HG03039 (cell line): Measurements from ENCODE around the gene TM2D3.

ENCODE experiments used
- ATAC-seq: cut with Tn5 transposase; IDR thresholded peaks from one replicate; pipeline ENCODE4 v1.9.1; 2021; ENCODE audit warnings: mild to moderate bottlenecking, moderate library complexity; ENCODE audit not compliant: unreplicated experiment

Gene TM2D3

DNA sequence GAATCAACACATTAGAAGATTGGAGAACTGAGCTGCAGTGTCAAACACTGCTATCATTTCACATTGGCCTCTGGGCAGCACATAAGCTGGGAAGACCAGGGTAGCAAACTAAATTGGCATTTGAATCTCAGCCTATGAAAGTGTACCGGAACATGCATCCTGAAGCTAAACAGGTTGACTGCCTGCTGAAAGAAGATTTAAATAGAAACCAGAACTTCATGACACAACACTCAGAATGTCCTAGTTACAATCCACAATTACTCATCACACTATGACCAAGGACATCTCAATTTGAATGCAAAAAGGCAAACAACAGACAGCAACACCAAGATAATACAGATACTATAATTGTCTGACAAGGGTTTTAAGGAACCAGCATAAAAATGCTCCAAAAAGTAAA, 26.2 kb downstream of the TM2D3 start:
- ATAC-seq, result no peak

DNA sequence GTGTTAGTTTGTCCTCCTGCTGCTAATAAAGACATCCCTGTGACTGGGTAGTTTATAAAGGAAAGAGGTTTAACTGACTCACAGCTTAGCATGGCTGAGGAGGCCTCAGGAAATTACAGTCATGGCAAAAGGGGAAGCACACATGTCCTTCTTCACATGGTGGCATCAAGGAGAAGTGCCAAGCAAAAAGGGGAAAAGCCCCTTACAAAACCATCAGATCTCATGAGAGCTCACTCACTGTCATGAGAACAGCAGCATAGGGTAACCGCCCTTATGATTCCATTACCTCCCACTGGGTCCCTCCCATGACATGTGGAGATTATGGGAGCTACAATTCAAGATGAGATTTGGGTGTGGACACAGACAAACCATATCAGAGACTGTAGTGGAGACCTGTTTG, 27.0 kb downstream of the TM2D3 start:
- ATAC-seq, result no peak

DNA sequence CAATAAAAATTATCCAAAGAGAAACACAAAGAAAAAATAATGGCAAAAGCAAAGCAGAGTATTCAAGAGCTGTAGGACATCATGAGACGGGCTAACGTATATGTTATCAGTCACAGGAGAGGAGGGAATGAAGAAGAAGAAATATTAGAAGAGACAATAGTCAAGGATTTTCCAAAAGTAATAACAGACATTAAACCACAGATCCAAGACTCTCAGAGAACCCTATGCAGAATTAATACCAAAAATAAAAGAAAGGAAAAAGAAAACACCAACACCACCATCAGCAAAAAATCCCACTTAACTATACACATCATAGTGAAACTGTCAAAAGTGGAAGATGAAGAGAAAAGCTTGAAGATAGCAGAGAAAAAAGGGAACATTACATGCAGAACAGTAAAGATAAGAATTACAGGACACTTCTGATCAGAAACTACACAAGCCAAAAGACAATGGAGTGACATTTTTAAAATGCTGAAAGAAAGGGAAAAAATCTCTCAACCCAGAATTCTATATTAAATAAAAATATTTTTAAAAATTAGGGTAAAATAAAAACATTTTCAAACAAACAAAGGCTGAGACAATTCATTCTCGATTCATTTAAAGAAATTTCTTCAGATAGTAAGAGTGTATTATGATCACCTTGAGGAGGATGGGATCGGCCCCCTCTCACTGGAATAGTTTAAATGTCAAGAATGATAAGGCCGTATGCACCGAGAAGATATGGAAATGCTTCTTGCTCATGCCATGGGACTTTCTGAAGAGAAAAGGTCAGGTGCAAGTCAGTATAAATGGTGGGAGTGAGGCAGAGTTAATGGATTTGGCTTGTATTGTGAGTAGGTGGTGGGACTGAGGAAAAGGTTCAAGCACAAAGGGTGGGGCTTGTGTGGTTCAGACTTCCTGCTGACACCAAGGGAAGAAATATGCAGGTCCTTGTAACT, 28.5 kb downstream of the TM2D3 start:
- ATAC-seq, result no peak

DNA sequence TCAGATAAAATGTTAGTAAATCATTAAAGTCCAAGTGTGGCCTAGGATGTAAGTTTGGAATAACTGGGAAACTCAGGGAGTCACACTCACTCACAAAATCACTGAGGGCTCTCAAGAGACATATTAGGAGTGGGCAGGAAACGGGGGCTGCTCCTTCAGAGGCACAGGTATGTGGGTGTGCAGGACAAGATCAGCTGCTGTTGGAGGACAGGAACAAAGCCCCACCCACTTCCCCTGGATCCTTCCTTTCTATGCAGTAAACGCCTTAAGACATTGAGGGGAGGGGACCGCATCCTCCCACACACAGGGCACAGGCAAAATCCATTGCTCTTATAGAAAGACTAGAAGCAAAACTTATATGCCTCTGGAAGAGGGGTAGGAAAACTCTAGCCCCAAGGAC, 30.2 kb downstream of the TM2D3 start:
- ATAC-seq, result no peak

DNA sequence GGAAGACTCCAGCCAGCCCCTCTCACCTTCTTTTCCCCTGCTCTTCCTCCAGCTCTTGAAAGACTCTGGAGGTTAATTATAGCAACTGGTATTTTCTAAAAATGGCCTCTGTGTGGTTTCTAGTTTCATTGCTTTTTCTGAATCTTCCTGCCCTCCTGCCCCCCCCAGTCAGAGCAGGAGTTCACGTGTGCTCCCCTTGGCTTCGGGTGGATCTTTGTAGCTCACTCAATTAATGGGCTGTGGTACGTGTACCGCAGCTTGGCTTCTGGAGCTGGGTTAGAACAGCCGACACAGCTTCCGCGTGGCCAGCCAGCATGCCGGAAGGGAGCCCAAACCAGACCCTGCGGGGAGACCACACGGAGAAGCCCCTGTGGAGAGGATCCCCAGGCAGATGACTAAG, 31.5 kb downstream of the TM2D3 start:
- no peak for ATAC-seq

DNA sequence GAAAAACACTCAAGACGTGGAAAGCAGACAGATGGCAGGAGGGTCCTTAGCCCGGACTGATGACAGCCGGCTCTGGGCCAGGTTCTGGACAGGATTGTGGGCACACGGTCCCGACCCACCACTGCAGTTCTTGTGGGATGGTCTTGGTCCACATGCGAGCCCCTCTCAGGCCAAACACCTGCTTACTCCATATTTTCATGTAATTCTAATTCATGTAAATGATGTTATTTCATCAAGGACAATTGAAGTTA, 32.6 kb downstream of the TM2D3 start:
- no peak for ATAC-seq

DNA sequence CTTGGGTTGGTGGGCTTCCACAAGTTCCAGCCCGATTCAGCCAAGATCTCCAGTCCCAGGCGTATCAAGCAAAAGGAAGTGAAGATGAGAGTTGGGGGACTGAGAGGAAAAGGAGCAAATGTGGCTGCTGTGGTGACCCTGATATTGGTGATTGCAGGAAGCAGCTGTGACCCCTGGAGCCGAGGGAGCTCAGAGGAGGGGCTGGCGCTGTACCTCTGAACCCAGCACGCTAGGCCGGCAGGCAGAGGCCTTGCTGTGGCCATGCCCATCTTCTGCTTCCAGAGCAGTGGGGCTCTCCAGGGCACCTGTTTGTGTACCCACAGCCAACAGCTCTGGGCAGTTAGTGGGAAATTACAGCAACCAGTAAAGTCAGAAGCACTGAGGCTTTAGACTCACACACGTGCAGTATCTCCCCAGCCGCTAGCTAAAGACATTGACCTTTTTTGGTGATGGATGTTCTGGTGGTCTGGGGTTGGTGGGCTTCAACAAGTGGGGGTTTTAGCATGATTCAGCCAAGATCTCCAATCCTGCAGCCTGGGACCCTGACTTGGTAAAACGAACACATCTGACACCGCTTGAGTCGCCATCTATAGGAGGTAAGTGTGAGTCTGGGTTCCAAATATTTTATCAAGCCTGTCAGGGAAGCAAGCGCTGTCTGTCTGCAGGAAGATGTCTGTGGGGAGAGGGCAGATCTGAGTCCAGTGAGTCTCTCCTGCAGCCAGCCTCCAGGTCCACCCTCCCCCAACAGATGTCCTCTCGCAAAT, 33.1 kb downstream of the TM2D3 start:
- no peak for ATAC-seq

DNA sequence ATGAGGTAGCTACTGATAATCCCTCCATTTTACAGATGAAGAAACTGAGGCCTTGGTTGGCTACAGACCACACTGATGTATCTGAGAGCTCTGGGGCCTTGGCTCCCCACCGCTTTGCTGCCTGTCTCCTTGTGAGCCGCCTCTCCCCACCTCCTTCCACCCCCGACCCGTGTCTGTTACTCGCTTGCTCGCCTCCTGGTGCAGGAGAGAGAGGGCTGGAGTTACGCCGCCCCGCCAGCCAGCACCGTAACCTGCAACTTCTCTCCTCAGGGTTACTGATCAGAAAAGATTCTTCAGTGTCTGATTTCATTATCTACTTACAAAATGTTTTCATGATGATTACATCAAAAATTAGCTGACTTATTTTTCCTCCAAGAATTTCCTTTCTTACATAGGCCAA, 34.1 kb downstream of the TM2D3 start:
- no peak for ATAC-seq

DNA sequence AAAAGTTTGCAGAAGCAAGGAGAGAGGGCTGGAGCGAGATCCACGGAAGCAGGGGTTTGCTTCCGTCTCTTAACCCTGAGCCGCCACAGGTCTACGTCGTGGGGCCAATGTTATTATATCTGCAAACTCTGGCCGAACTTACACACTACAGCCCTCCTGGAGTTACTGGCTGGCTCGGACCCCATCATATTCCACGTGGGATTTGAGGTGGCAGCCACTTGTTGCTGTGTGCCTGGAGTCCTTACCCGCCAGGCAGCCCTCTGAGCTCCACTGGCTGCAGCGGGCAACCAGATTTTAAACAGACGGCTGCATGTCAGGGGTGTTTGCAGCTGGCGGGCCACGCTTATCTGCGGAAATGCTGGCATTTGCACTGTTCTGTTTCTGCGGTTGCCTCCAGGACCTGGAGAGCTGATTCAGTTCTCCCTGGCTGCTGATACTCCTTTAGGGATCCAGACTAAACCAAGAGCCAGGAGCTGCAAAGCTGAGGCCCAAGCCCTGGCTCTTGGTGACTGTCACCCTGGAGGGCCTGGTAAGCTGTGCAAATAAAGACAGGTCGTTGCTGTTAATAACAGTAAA, 34.7 kb downstream of the TM2D3 start:
- ATAC-seq, result no peak

DNA sequence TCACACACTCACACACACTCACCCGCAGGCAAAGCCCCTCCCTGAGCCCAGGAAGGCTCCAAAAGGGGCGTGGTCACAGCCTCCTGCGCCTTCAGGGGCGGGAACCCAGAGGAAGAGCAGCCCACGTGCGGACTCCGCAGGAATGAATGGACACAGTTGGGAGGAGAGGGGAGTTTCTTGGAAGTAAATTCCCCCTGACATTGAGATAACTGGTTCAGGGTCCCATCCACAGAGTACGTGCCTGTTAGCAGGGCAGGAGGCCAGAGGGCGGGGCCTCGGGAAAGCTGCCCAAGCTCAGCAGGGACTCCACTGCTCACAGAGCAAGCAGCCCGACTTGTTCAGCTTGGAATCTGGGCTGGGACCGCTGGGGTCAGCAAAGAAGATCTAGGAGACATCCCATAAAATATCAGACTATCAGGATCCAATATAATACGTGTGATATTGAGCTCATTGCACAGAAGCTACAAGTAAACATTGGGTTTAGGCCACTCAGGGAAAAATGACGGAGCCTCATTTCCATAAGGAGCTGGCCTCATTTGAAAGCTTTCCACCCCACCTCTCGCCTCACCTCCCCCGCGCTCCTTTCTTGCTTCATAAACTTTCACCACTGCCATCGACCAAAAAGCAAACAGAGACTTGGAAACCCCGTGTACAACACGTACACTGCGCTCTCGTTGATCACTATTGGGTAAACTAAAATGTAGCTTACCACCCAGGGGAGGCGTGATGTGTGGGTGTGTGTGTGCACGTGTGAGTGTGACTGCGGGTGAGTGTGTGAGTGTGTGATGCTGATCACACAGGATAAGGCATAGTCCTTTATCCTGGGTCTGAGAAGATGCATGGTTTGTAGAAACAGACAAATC, 36.0 kb downstream of the TM2D3 start:
- ATAC-seq, result no peak

DNA sequence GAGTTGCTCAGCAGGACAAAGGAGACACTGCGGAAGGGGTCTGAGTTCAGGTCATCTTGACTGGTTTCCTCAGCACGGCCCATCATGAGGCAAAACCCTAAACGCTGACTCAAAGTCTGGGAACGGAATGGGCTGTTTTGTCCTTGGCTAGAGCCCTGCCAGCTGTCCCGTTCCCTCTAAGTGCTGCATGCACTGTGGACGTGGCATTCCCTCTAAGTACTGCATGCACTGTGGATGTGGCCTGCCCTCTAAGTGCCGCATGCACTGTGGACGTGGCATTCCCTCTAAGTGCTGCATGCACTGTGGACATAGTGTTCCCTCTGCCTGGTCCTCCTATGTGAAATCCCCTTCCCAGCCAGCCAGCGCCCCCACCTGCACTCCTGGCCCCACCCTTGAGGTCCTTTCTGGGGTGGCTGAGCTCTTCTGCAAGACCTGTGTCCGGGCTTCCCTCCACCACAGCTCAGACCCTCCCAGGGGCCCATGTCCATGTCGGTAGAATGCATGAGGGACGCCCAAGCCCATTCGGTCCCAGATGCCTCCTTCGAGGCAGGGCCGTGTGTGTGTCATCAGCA, 36.7 kb downstream of the TM2D3 start:
- ATAC-seq, result no peak

DNA sequence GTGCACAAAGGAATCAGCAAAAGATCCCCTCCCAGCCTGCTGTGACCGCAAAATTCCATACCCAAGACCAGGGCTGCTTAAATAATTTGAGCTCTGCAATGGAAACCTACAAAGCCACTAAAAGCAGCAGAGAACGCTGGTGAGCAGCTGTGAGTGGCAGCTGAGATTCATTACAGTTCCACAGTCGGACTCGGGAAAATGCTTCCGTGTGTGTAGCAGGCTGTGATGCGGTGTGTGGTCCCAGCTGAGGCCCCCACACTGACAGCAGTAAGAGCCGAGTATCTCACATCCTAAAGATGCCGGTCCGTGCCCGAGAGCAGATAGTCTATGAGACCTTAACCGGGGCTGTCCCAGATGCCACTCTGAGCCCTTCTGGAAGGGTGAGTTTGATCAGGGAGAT, 37.4 kb downstream of the TM2D3 start:
- ATAC-seq, result no peak

DNA sequence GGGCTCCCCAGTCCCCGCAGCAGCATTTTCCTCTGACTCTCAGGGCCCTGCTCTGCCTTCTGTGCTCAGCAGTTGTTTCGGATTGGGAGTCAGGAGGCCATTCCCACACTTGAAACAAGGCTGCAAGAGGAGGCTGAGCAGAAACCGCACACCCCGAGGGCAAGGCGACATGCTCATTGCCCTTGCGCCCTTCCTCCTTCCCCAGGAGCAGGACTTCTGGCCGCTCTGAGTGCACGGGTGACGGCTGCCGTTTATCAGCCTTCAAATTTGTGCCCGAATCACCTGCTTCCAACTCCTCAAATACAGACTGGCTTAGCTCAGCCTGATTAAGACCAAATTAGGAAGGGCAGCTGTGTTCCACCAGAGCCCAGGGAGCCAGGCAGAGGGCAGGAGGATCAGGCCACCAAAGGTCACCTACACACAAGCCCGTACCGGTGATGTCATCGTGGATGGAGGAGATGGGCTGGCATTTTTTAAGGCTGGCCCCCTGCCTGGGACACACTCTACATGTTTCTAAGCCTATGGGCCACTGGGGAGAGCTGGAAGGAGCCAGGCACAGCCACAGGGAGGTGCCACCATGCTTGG, 38.1 kb downstream of the TM2D3 start:
- ATAC-seq, result no peak

DNA sequence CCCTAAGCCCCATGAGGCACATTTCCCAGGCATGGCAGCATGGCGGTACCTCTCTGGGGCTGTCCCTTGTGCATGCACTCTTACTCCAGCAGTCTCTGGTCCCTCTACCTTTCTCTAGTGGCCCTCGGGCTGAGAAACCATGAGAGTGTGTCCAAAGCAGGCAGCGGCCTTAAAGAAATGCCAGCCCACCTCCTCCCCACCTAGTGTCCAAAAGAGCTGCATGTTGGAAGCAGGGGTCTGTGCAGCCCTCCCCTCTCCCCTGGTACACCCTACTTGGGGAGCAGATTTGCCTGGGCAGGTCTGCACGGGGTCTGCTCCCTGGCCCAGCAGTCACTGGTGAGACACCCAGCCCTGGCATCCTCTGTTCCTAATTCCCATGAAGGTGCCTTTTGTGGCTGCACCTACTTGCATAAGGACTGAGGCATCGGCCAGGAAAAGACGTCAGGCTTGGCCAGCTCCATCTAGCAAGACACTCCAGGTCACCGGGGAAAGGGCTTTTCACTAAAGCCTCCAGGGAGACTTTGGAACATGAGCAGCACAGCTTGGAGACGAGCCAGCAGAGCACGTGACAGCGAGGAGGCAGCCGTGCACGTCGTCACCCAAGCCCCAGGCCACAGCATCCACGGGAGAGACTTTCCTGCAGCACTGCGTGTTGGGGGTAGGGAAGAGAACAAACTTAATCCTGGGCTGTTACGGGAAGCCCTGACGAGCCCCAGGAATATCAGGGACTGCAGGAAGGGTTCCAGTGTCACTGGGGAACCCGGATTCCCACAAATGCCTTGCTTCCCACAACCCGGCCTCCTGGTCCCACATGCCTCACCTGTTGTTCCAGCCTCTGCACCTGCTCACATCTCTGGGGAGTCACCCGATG, 38.8 kb downstream of the TM2D3 start:
- no peak for ATAC-seq

DNA sequence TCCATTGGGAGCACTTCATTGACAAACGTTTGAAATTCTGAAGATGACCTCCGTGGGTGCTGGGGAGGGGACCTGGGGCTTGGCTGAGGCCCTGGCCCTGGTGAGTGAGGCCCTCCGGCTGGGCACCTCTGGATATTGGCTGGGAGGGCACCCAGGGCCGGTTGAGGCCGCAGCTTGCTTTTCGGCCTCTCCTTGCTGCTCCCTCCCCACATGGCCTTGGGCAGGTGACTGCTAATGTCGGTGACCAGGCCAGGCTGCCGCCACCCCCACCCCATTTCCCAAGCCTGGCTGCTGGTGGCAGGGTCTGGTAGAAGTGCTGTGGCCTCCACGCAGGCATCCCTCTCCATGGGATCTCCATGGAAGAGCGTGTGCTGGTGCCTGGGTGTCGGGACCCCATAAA, 39.5 kb downstream of the TM2D3 start:
- ATAC-seq, result no peak

DNA sequence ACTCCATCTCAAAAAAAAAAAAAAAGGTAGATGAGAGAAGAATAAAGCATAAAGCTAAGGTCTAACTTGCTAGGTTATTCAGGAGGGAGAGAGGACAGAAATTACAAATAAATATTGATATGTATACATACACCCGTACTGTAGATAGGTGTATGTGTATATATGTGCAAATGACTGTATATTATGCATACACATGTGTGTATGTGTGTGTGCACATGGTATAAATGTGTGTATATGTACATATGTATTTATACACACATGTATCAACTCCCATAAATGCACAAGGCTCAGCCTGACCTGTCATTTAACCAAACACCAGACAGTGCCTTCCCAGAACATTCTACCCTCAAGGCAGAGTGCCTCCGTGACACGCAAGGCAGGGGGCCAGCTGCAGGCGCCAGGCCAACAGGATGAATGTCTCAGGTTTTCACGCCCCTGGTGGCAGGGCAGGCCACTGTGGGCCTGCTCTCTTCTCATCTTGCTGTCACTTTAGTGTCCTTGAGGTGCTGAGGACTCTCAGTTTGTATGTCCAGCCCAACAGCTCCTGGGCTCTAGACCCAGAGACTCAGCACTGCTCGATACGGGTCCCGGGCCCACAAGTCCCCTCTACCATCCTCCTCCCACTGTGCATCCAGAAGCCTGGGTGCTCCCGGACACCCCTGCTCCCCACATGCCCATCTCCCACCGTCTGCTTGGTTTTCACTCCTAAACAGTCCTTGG, 40.4 kb downstream of the TM2D3 start:
- no peak for ATAC-seq

DNA sequence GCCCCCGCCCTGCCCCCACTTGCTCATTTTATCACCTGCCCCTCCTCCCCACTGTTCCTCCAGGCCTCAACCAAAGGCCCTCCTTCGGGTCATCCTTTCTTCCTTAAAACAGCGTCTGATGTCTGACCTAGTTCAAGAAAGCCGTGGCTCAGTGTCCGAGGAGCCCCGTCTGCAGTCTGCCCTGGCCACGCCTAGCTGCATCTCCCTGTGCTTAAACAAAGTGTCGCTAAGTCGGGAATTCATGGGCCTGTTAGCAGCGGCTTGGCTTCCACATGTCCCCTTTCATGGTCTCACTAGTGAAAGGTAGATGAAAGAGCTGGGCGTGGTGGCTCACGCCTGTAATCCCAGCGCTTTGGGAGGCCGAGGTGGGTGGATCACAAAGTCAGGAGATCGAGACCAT, 41.2 kb downstream of the TM2D3 start:
- ATAC-seq, result no peak

DNA sequence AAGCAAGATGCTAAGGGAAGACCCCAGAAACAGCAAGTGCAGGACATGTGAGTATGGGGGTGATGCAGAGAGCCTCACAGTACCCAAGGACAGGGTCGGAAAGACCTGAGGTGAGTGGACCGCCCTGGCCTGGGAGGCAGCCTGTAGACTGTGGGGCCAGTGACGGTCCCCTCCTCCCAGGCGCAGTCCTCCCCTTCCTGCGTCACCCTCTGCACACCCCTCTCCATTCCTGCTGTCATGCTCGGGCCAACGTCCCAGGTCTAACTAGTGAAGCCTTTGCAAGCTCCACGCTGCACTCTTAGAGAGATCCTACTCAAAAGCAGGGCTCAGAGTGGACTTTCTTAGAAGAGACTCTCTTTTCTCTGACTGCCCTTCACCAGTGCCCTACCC, 41.6 kb downstream of the TM2D3 start:
- ATAC-seq, result no peak
